ENCODE results near the gene SLIT3.

Gene SLIT3

GRCh38 chr5:168699002-168699401, 601.9 kb downstream of the SLIT3 start:
- no peaks in the 10 kb centered on the region for H3K36me3 ChIP-seq (replicated peaks; ENCODE audit: low read depth, low read length)
- no peak overlapping the region for H3K4me3 ChIP-seq (ENCODE audit: low read length)
- no peak overlapping the region for H2AFZ ChIP-seq (ENCODE audit: low read depth, low read length)
- TF ChIP-seq EZH2phosphoT487 (IDR thresholded peaks at IDR 0.05; ENCODE audit: low read depth) (no peak), CTCF (IDR thresholded peaks at IDR 0.05; ENCODE audit: low read depth, low read length) (no peak)
- H3K4me1 ChIP-seq (ENCODE audit: low read length): no peaks in the 10 kb centered on the region
- no peaks in the 10 kb centered on the region for H3K9me3 ChIP-seq (ENCODE audit: insufficient read depth, low read length)
- no peaks in the 10 kb centered on the region for H3K79me2 ChIP-seq (ENCODE audit: low read length)
- no peaks in the 10 kb centered on the region for H4K20me1 ChIP-seq (ENCODE audit: insufficient read depth, low read length)
- no peak overlapping the region for H3K27ac ChIP-seq (ENCODE audit: low read length)
- H3K27me3 ChIP-seq (ENCODE audit: low read depth, low read length): peaks cover 50% of the 10 kb centered on the region
- H3K9ac ChIP-seq (ENCODE audit: low read length): no peak overlapping the region
- no peak overlapping the region for H3K4me2 ChIP-seq (ENCODE audit: low read length)

GRCh38 chr5:168697034-168697720, 603.8 kb downstream of the SLIT3 start:
- H4K20me1 ChIP-seq (ENCODE audit: insufficient read depth, low read length): no peaks in the 10 kb centered on the region
- no peaks in the 10 kb centered on the region for H3K9me3 ChIP-seq (ENCODE audit: insufficient read depth, low read length)
- no peak overlapping the region for H3K4me2 ChIP-seq (ENCODE audit: low read length)
- H3K4me3 ChIP-seq (ENCODE audit: low read length): no peak overlapping the region
- H3K79me2 ChIP-seq (ENCODE audit: low read length): no peaks in the 10 kb centered on the region
- H3K27ac ChIP-seq (ENCODE audit: low read length): no peak overlapping the region
- no peak overlapping the region for H3K9ac ChIP-seq (ENCODE audit: low read length)
- H3K27me3 ChIP-seq (ENCODE audit: low read depth, low read length): peaks cover 68% of the 10 kb centered on the region
- H3K36me3 ChIP-seq (replicated peaks; ENCODE audit: low read depth, low read length): no peaks in the 10 kb centered on the region
- H2AFZ ChIP-seq (ENCODE audit: low read depth, low read length): no peak overlapping the region
- TF ChIP-seq CTCF (IDR thresholded peaks at IDR 0.05; ENCODE audit: low read depth, low read length) (no peak), EZH2phosphoT487 (IDR thresholded peaks at IDR 0.05; ENCODE audit: low read depth) (no peak)
- no peaks in the 10 kb centered on the region for H3K4me1 ChIP-seq (ENCODE audit: low read length)

- peaks cover 72% of the 10 kb centered on the region for H3K27me3 ChIP-seq (ENCODE audit: low read depth, low read length)
- no peaks in the 10 kb centered on the region for H3K4me1 ChIP-seq (ENCODE audit: low read length)
- H3K4me3 ChIP-seq (ENCODE audit: low read length): no peak overlapping the region
- no peaks in the 10 kb centered on the region for H4K20me1 ChIP-seq (ENCODE audit: insufficient read depth, low read length)
- H2AFZ ChIP-seq (ENCODE audit: low read depth, low read length): no peak overlapping the region
- H3K9ac ChIP-seq (ENCODE audit: low read length): no peak overlapping the region
- TF ChIP-seq EZH2phosphoT487 (IDR thresholded peaks at IDR 0.05; ENCODE audit: low read depth): no peak
- TF ChIP-seq CTCF (IDR thresholded peaks at IDR 0.05; ENCODE audit: low read depth, low read length): no peak
- no peaks in the 10 kb centered on the region for H3K9me3 ChIP-seq (ENCODE audit: insufficient read depth, low read length)
- no peaks in the 10 kb centered on the region for H3K79me2 ChIP-seq (ENCODE audit: low read length)
- H3K4me2 ChIP-seq (ENCODE audit: low read length): no peak overlapping the region
- no peak overlapping the region for H3K27ac ChIP-seq (ENCODE audit: low read length)
- no peaks in the 10 kb centered on the region for H3K36me3 ChIP-seq (replicated peaks; ENCODE audit: low read depth, low read length)
These were observed 604.3 kb downstream of the SLIT3 start for GRCh38 chr5:168696611-168697010.

- no peak overlapping the region for H3K4me3 ChIP-seq (ENCODE audit: low read length)
- no peak overlapping the region for H3K9ac ChIP-seq (ENCODE audit: low read length)
- no peaks in the 10 kb centered on the region for H3K4me1 ChIP-seq (ENCODE audit: low read length)
- H3K36me3 ChIP-seq (replicated peaks; ENCODE audit: low read depth, low read length): no peaks in the 10 kb centered on the region
- no peaks in the 10 kb centered on the region for H3K79me2 ChIP-seq (ENCODE audit: low read length)
- no peaks in the 10 kb centered on the region for H3K9me3 ChIP-seq (ENCODE audit: insufficient read depth, low read length)
- no peaks in the 10 kb centered on the region for H4K20me1 ChIP-seq (ENCODE audit: insufficient read depth, low read length)
- no peak overlapping the region for H3K4me2 ChIP-seq (ENCODE audit: low read length)
- no peak overlapping the region for H2AFZ ChIP-seq (ENCODE audit: low read depth, low read length)
- TF ChIP-seq CTCF (IDR thresholded peaks at IDR 0.05; ENCODE audit: low read depth, low read length) (no peak), EZH2phosphoT487 (IDR thresholded peaks at IDR 0.05; ENCODE audit: low read depth) (no peak)
- peaks cover 71% of the 10 kb centered on the region for H3K27me3 ChIP-seq (ENCODE audit: low read depth, low read length)
- no peak overlapping the region for H3K27ac ChIP-seq (ENCODE audit: low read length)
These were observed 605.6 kb downstream of the SLIT3 start for GRCh38 chr5:168695301-168695835.
